Heart right ventricle (tissue), 16 donors: ENCODE measurements around the gene AIP. TPM values are rescaled to one million over a fixed set of nuclear protein-coding genes. Genes with fewer than 3 reads are reported as not detected.

ENCODE experiments used
- ATAC-seq, 8 donors: fragments of 200-7000 bp; cut with Tn5 transposase; one replicate each; pipeline ENCODE4 v1.9.1; 2020; ENCODE audit warnings: mild to moderate bottlenecking in 8 of 8, moderate library complexity in 8 of 8, moderate number of reproducible peaks in 1 of 8
- DNase-seq, 2 donors: peaks; one replicate each; pipeline ENCODE4 v3.0.0-alpha.2; 2020
- H3K27ac ChIP-seq, 10 donors: fragments of 200-600 bp; sonication (generic) in 2 of 10; one replicate each; pipeline versions ENCODE4 v1.5.0 to v1.8.0; 2020 to 2022; ENCODE audit warnings: mild to moderate bottlenecking in 3 of 10
- H3K27me3 ChIP-seq, 7 donors: fragments of 200-600 bp; one replicate each; pipeline ENCODE4 v1.8.0; 2021 to 2022; ENCODE audit warnings: mild to moderate bottlenecking in 2 of 7
- H3K36me3 ChIP-seq, 9 donors: fragments of 200-600 bp; sonication (generic) in 1 of 9; one replicate each; pipeline versions ENCODE4 v1.5.0 to v1.8.0; 2020 to 2022; ENCODE audit warnings: mild to moderate bottlenecking in 2 of 9
- H3K4me1 ChIP-seq, 9 donors: fragments of 200-600 bp; sonication (generic) in 1 of 9; one replicate each; pipeline versions ENCODE4 v1.5.0 to v1.8.0; 2020 to 2022; ENCODE audit warnings: mild to moderate bottlenecking in 4 of 9
- H3K4me3 ChIP-seq, 10 donors: fragments of 200-600 bp; sonication (generic) in 2 of 10; one replicate each; pipeline versions ENCODE4 v1.5.0 to v1.8.0; 2020 to 2022; ENCODE audit warnings: mild to moderate bottlenecking in 7 of 10, moderate library complexity in 2 of 10
- H3K9me3 ChIP-seq, 11 donors: fragments of 200-600 bp in 10 of 11; sonication (generic) in 2 of 11; one replicate each; pipeline versions ENCODE4 v1.5.0 to v1.8.0; 2013 to 2022; ENCODE audit warnings: mild to moderate bottlenecking in 2 of 11, control low read depth in 1 of 11, moderate library complexity in 1 of 11
- CTCF ChIP-seq, 9 donors: fragments of 200-600 bp; sonication (generic) in 2 of 9; IDR thresholded peaks; one replicate each; pipeline versions ENCODE4 v1.5.0 to v1.8.0; 2021 to 2022; ENCODE audit warnings: antibody characterized with exemption in 9 of 9, mild to moderate bottlenecking in 5 of 9, moderate library complexity in 1 of 9
- WGBS, 2 donors: extraction: QIAGEN DNeasy Blood & Tissue Kit; methylation state at CpG; one replicate each; pipeline ENCODE4 v1.1.7; 2013; ENCODE audit warnings: inconsistent platforms in 1 of 2; 5-methylcytosine and 5-hydroxymethylcytosine counted together
- intact Hi-C, 10 donors: fragments of 100-400 bp; cut with DNase I; formaldehyde crosslinking; loops; one replicate each; pipeline versions ENCODE4 v1.11.1 to v1.14.2; 2022
- polyA plus RNA-seq, 2 donors: library from polyadenylated mRNA; stranded (reverse); fragments of 200-250 nt; gene quantifications; one replicate each; pipeline ENCODE4 v1.2.3, GENCODE V29; 2013
- total RNA-seq, 10 donors: library from RNA; stranded (reverse); fragmentation: NEBNext Ultra II Directional in 3 of 10; extraction: Animal tissue kit (Norgen Biotek cat#: 25700) in 3 of 10; gene quantifications; one replicate each; pipeline versions ENCODE4 v1.2.1 to v1.2.4, GENCODE V29; 2021 to 2023
- donor health status: Arrhythmogenic right ventricular cardiomyopathy.
- donor health status: ischemic (EF 13 %, LVEDD 7.1; RV severe dilation, severe dysfunction).
- donor health status: healthy with polysubstance abuse.
- donor health status: DM: no; HTN: yes; CAD: no.
- donor health status: DM: no; HTN: no; CAD: no.
- donor health status: ischemic (EF 25% LVEDD 6.9; RV normal size, moderate dysfunction).
- donor health status: ischemic (EF 25% LVEDD 5.7; RV mildly dilated, moderate dysfunction).
- donor health status: healthy.
- donor health status: DM: yes; HTN: yes; CAD: no.
- donor health status: Ischemic cardiomyopathy.
- donor health status: ischemic (EF 35%, LVEDD 5.7; RV mildly dilated, moderate dysfunction).
- donor health status: nonischemic (EF 11% LVEDD 7.7; RV severe dilation, severe dysfunction).
- donor health status: DM: yes; HTN: yes; CAD: no.
- donor health status: PGD.
- donor health status: ischemic (EF 29% LVEDD 5.4; RV normal size, mild dysfunction).
- donor health status: nonischemic (EF 23%, LVEDD 6.1; RV moderate dilation, normal function).

AIP gene
- total and polyA plus RNA-seq, 12 donors = 37.5 to 104 (median 52.3) TPM

GRCh38 chr11:67468056-67468455 lies 14.8 kb upstream of the AIP start:
- intact Hi-C loops = loop anchor here in 8 of 10 donors (2.0 to 5.0 kb wide), 6 partner anchors 37 to 76 kb away; partner anchors contain the start of genes PPP1CA (in 6 of the 8), TBC1D10C (in 6 of the 8), PITPNM1 (in 2 of the 8) and RPS6KB2 (in 2 of the 8)
- H3K27ac ChIP-seq = peak overlapping the region in 8 of 10 donors; percentile 85 to 94 (median 90)

GRCh38 chr11:67468456-67468758 lies 14.4 kb upstream of the AIP start:
- WGBS, 2 donors = 5 to 8% methylated on average over 6 of the region's 6 CpGs
- TF ChIP-seq CTCF (IDR thresholded peaks at IDR 0.05) = no peak
- ATAC-seq (peak in 1 of 8 donors; percentile 3), DNase-seq (no peak)
- H3K4me1 ChIP-seq = peaks cover 8 to 54% (median 28%) of the 10 kb centered on the region in 9 donors
- H3K27me3 ChIP-seq = no peaks in the 10 kb centered on the region
- peaks cover 0 to 6% (median 0%) of the 10 kb centered on the region in 9 donors for H3K36me3 ChIP-seq
- H3K9me3 ChIP-seq = no peaks in the 10 kb centered on the region
- intact Hi-C loops = loop anchor here in 8 of 10 donors (2.0 to 5.0 kb wide), 6 partner anchors 36 to 76 kb away; partner anchors contain the start of genes PPP1CA (in 6 of the 8), TBC1D10C (in 6 of the 8), PITPNM1 (in 2 of the 8) and RPS6KB2 (in 2 of the 8)
- H3K4me3 ChIP-seq = peak overlapping the region; percentile 67 to 99 (median 84)
- peak overlapping the region; percentile 44 to 94 (median 89) for H3K27ac ChIP-seq

More at GRCh38 chr11:67468056-67468455, 14.8 kb upstream of the AIP start:
- peaks cover 0 to 6% (median 0%) of the 10 kb centered on the region in 9 donors for H3K36me3 ChIP-seq
- WGBS, 2 donors = 20 to 33% methylated on average over 5 of the region's 5 CpGs
- TF ChIP-seq CTCF (IDR thresholded peaks at IDR 0.05) = no peak
- no peak for DNase-seq
- peak overlapping the region in 9 of 10 donors; percentile 67 to 99 (median 84) for H3K4me3 ChIP-seq
- H3K9me3 ChIP-seq = no peaks in the 10 kb centered on the region
- H3K4me1 ChIP-seq = peaks cover 8 to 55% (median 30%) of the 10 kb centered on the region in 9 donors
- no peaks in the 10 kb centered on the region for H3K27me3 ChIP-seq
- no peak for ATAC-seq

GRCh38 chr11:67468759-67469507 lies 13.9 kb upstream of the AIP start, which contains the start of gene TMEM134:
TSS of gene TMEM134 (minus strand) at chr11:67469251. CDS start at chr11:67469192, 59 bp downstream.
- DNase-seq (peak; percentile 92 to 94), ATAC-seq (peak; percentile 92 to 96 (median 94))
- H3K27me3 ChIP-seq = no peaks in the 10 kb centered on the region
- H3K9me3 ChIP-seq = no peaks in the 10 kb centered on the region
- intact Hi-C loops = loop anchor here in 8 of 10 donors (1.0 to 5.0 kb wide), 8 partner anchors 36 to 77 kb away; partner anchors contain the start of genes PPP1CA (in 6 of the 8), TBC1D10C (in 6 of the 8), PITPNM1 (in 3 of the 8) and CDK2AP2 (in 2 of the 8)
- TF ChIP-seq CTCF (IDR thresholded peaks at IDR 0.05) = peak in 8 of 9 donors; percentile 44 to 73 (median 56)
- H3K36me3 ChIP-seq = peaks cover 0 to 6% (median 0%) of the 10 kb centered on the region in 9 donors
- WGBS, 2 donors = 1% methylated on average over 53 to 76 of the region's 76 CpGs
- H3K27ac ChIP-seq = peak within 1 kb of the TSS; percentile 44 to 94 (median 89)
- H3K4me1 ChIP-seq = peaks cover 6 to 49% (median 24%) of the 10 kb centered on the region in 9 donors
- peak within 1 kb of the TSS; percentile 67 to 99 (median 84) for H3K4me3 ChIP-seq

GRCh38 chr11:67469508-67469811 lies 13.4 kb upstream of the AIP start:
- TF ChIP-seq CTCF (IDR thresholded peaks at IDR 0.05) = peak in 1 of 9 donors; percentile 3
- no peaks in the 10 kb centered on the region for H3K9me3 ChIP-seq
- DNase-seq (no peak), ATAC-seq (no peak)
- H3K4me3 ChIP-seq = peak overlapping the region in 9 of 10 donors; percentile 67 to 99 (median 84)
- H3K4me1 ChIP-seq = peaks cover 3 to 43% (median 20%) of the 10 kb centered on the region in 9 donors
- intact Hi-C loops = loop anchor here in 8 of 10 donors (1.0 to 5.0 kb wide), 8 partner anchors 35 to 77 kb away; partner anchors contain the start of genes PPP1CA (in 6 of the 8), TBC1D10C (in 6 of the 8), PITPNM1 (in 3 of the 8) and CDK2AP2 (in 2 of the 8)
- H3K27ac ChIP-seq = peak overlapping the region; percentile 37 to 94 (median 89)
- H3K36me3 ChIP-seq = peaks cover 0 to 6% (median 0%) of the 10 kb centered on the region in 9 donors
- no peaks in the 10 kb centered on the region for H3K27me3 ChIP-seq
- WGBS, 2 donors = 13 to 20% methylated on average over 9 of the region's 9 CpGs
